Spleen (tissue), 11 donors: ENCODE measurements around the gene RELL1. TPM values are rescaled to one million over a fixed set of nuclear protein-coding genes. Genes with fewer than 3 reads are reported as not detected.
A peak's percentile ranks its signal among the peaks of the same experiment; 100 is the strongest.

Source experiments
- DNase-seq: peaks from one replicate; pipeline ENCODE4 v3.0.0-alpha.2; 2020
- H3K27ac ChIP-seq, 8 donors: fragments of 200-600 bp; sonication (generic) in 7 of 8; 1 replicate in 4 of 8; 2 replicates in 4 of 8; pipeline versions ENCODE4 v1.5.0 to v1.8.0; 2016 to 2021; ENCODE audit warnings: inconsistent platforms in 4 of 8, mild to moderate bottlenecking in 4 of 8, moderate library complexity in 1 of 8
- H3K27me3 ChIP-seq, 7 donors: fragments of 200-600 bp; sonication (generic) in 6 of 7; replicated peaks in 1 of 7; 1 replicate in 4 of 7; 2 replicates in 3 of 7; pipeline versions ENCODE4 v1.5.0 to v1.8.0; 2016 to 2021; ENCODE audit warnings: inconsistent platforms in 3 of 7, mild to moderate bottlenecking in 1 of 7
- H3K36me3 ChIP-seq, 6 donors: fragments of 200-600 bp; sonication (generic) in 5 of 6; 1 replicate in 4 of 6; 2 replicates in 2 of 6; pipeline versions ENCODE4 v1.5.0 to v1.8.0; 2016 to 2021; ENCODE audit warnings: inconsistent platforms in 2 of 6
- H3K4me1 ChIP-seq, 6 donors: fragments of 200-600 bp; sonication (generic) in 5 of 6; 1 replicate in 3 of 6; 2 replicates in 3 of 6; pipeline versions ENCODE4 v1.5.0 to v1.8.0; 2016 to 2021; ENCODE audit warnings: inconsistent platforms in 3 of 6
- H3K4me3 ChIP-seq, 8 donors: fragments of 200-600 bp; sonication (generic) in 7 of 8; 1 replicate in 4 of 8; 2 replicates in 4 of 8; pipeline versions ENCODE4 v1.5.0 to v1.8.0; 2016 to 2021; ENCODE audit warnings: inconsistent platforms in 4 of 8, mild to moderate bottlenecking in 4 of 8, moderate library complexity in 2 of 8
- H3K9me3 ChIP-seq, 8 donors: fragments of 200-600 bp; sonication (generic) in 7 of 8; 1 replicate in 4 of 8; 2 replicates in 4 of 8; pipeline versions ENCODE4 v1.5.0 to v1.8.0; 2016 to 2021; ENCODE audit warnings: inconsistent platforms in 4 of 8
- POLR2A ChIP-seq, 3 donors: fragments of 450-650 bp; IDR thresholded peaks; one replicate each; pipeline ENCODE4 v1.5.1; 2017; ENCODE audit warnings: antibody characterized with exemption in 3 of 3, mild to moderate bottlenecking in 1 of 3
- POLR2AphosphoS5 ChIP-seq, 3 donors: sonication (generic); formaldehyde crosslinking; IDR thresholded peaks; one replicate each; pipeline ENCODE4 v1.5.1; 2017; ENCODE audit warnings: antibody characterized with exemption in 3 of 3
- WGBS, 5 donors: extraction: QIAGEN DNeasy Blood & Tissue Kit in 3 of 5; methylation state at CpG; one replicate each; pipeline versions ENCODE4 v1.1.5 to v1.1.7; 2013 to 2018; 5-methylcytosine and 5-hydroxymethylcytosine counted together
- intact Hi-C: fragments of 100-400 bp; cut with DNase I; formaldehyde crosslinking; loops from one replicate; pipeline ENCODE4 v1.15.0; 2023; ENCODE audit warnings: low total_unique reads
- polyA plus RNA-seq, 3 donors: library from polyadenylated mRNA; stranded (reverse); fragments of 200-250 nt; gene quantifications; one replicate each; pipeline ENCODE4 v1.2.1, GENCODE V29; 2013
- total RNA-seq, 7 donors: library from RNA; depleted of rRNA in 3 of 7; stranded (reverse); fragments of >200 nt in 3 of 7; fragmentation: NEBNext Ultra II Directional in 4 of 7; extraction: Animal tissue kit (Norgen Biotek cat#: 25700) in 4 of 7; gene quantifications; one replicate each; pipeline versions ENCODE4 v1.1.0 to v1.2.1, GENCODE V29; 2016 to 2021
- TF ChIP-seq, protein P1 (sequence below), 11 experiments: fragments of 200-600 bp in 7 of 11; fragments of 450-650 bp in 4 of 11; sonication (generic) in 4 of 11; IDR thresholded peaks in 8 of 11; conservative IDR thresholded peaks in 3 of 11; 1 replicate in 7 of 11; 2 replicates in 4 of 11; pipeline versions ENCODE4 v1.4.0 to v1.8.0; 2016 to 2021; ENCODE audit warnings: antibody characterized with exemption in 11 of 11, inconsistent platforms in 4 of 11, mild to moderate bottlenecking in 1 of 11
- donor health status: healthy with polysubstance abuse.
- donor health status: DM: no; HTN: no; CAD: no; lungs with moderate emphysema.
- donor health status: DM: no; HTN: no; CAD: no.
- donor health status: Bipolar disorder and iron deficiency.
- donor health status: healthy.
- donor health status: DM: no; HTN: no; CAD: no.
- donor health status: DM: yes; HTN: yes; CAD: no.

Gene RELL1
- total and polyA plus RNA-seq, 10 donors, result 0.59 to 70.4 (median 42.6) TPM

DNA sequence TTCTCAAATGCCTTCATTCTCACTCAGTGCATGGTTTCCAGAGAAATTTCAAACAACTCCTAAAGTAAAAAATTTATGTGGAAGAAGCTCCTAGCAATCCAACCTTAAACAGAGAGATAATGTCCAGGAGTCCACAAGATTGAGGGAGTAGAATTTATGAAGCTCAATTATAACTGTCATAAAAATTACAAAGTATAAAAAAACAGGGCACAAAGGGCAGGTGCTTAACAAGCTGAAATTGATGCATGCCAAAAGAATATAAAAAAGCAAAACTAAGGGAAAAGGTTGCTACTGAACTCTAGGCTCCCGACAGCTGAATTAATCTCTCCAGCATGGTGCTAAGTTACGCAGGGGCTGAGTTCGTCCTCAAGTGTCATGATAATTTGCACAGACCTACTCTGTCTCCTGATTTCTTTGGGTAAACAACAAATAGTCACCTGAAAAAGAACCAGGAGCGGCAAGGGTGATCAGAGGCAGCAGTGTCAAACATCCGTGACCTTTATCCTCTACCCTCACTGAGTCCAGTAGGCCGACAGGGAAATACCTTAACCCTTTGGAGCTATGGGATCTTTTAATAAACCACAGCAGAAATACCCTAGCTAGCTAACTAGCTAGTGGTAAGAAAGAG lies 47.2 kb upstream of the RELL1 start:
- Histone ChIP-seq H3K27me3 (no peaks in the 10 kb centered on the region), H3K4me1 (peaks cover 0 to 13% (median 0%) of the 10 kb centered on the region in 6 donors), H3K27ac (no peak overlapping the region), H3K36me3 (no peaks in the 10 kb centered on the region), H3K9me3 (no peaks in the 10 kb centered on the region), H3K4me3 (no peak overlapping the region)
- TF ChIP-seq, protein P1, sequence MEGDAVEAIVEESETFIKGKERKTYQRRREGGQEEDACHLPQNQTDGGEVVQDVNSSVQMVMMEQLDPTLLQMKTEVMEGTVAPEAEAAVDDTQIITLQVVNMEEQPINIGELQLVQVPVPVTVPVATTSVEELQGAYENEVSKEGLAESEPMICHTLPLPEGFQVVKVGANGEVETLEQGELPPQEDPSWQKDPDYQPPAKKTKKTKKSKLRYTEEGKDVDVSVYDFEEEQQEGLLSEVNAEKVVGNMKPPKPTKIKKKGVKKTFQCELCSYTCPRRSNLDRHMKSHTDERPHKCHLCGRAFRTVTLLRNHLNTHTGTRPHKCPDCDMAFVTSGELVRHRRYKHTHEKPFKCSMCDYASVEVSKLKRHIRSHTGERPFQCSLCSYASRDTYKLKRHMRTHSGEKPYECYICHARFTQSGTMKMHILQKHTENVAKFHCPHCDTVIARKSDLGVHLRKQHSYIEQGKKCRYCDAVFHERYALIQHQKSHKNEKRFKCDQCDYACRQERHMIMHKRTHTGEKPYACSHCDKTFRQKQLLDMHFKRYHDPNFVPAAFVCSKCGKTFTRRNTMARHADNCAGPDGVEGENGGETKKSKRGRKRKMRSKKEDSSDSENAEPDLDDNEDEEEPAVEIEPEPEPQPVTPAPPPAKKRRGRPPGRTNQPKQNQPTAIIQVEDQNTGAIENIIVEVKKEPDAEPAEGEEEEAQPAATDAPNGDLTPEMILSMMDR (IDR thresholded peaks at IDR 0.05 in 8 of 11, conservative IDR thresholded peaks at IDR 0.05 in 3 of 11), result no peak
- TF ChIP-seq POLR2A (IDR thresholded peaks at IDR 0.05) (no peak), POLR2AphosphoS5 (IDR thresholded peaks at IDR 0.05) (no peak)
- 76 to 87% (median 84%) methylated on average over 6 of the region's 6 CpGs for WGBS, 5 donors
- no peak for DNase-seq
- intact Hi-C loops, result no loop called here

DNA sequence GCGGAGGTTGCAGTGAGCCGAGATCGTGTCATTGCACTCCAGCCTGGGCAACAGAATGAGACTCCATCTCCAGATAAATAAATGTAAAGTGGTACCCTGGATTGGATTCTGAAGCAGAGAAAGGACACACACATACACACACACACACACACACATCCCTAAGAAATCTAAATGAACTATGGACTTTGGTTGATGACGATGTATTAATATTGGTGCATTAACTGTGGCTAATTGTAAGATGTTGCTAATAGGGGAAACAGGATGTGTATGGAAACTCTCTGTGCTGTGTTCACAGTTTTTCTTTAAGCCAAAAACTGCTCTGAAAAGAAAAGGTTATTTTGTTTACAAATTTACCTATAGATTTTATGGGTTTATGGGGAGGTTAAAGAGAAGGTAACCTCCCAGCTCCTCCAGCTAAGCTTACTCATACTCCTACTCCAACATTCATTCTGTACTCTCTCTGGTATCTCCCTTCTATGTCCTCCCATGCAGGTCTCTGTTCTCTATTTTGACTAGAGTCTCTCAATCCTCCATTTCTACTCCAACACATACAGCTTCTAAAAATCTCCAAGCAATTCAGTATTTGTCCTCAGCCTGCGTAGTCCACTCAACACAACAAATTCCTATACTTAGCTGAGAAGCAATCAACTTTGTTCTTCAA lies 46.5 kb upstream of the RELL1 start:
- Histone ChIP-seq H3K27me3 (no peaks in the 10 kb centered on the region), H3K4me1 (peaks cover 0 to 19% (median 0%) of the 10 kb centered on the region in 6 donors), H3K27ac (no peak overlapping the region), H3K9me3 (no peaks in the 10 kb centered on the region), H3K36me3 (no peaks in the 10 kb centered on the region), H3K4me3 (no peak overlapping the region)
- no peak for DNase-seq
- no peak for TF ChIP-seq POLR2AphosphoS5 (IDR thresholded peaks at IDR 0.05)
- TF ChIP-seq, protein P1 (IDR thresholded peaks at IDR 0.05 in 8 of 11, conservative IDR thresholded peaks at IDR 0.05 in 3 of 11), result no peak
- intact Hi-C loops, result no loop called here
- WGBS, 5 donors, result 95 to 98% (median 95%) methylated on average over 5 of the region's 5 CpGs

DNA sequence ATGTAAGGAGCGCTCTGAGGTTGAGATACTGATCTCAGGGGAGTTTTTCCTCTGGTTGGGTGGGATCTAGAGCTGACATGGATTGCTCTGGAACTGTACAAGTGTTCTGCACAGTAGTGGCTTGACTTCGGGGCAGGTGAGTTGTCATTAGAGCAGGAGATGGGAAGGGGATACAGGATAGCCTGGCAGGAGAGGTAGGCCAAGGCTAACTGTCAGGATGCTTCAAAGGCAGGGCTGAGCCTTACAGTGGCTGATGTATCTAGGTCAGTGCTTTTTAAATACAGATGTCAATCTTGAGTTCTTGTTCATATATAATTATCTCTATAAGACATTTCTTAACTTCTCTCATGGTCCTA lies 43.5 kb upstream of the RELL1 start:
- H3K27me3 ChIP-seq, result no peaks in the 10 kb centered on the region
- H3K36me3 ChIP-seq, result no peaks in the 10 kb centered on the region
- no peak for DNase-seq
- H3K4me1 ChIP-seq, result peaks cover 0 to 9% (median 0%) of the 10 kb centered on the region in 6 donors
- WGBS, 5 donors, result 83 to 97% (median 91%) methylated on average over 2 of the region's 2 CpGs
- H3K27ac ChIP-seq, result no peak overlapping the region
- H3K9me3 ChIP-seq, result no peaks in the 10 kb centered on the region
- TF ChIP-seq POLR2A (IDR thresholded peaks at IDR 0.05) (no peak), POLR2AphosphoS5 (IDR thresholded peaks at IDR 0.05) (no peak)
- TF ChIP-seq, protein P1 (IDR thresholded peaks at IDR 0.05 in 8 of 11, conservative IDR thresholded peaks at IDR 0.05 in 3 of 11), result no peak
- no peak overlapping the region for H3K4me3 ChIP-seq
- intact Hi-C loops, result no loop called here

DNA sequence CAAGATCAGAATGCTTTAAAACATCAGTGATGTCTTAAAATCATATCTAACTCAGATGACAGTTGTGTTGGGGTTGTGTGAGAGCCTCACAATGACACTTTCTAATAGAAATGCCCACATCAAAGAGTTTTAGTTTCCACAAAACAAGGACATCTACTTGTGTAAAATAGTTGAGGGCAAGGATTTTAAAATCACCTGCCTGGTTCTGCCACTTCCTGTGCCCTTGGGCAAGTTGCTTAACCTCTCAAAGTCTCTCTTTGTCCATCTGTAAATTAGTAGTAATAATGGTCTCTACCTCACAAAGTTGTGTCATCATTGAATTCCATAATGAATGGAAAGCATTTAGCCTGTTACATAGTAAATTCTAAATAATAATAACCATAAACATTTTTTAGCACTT lies 41.9 kb upstream of the RELL1 start:
- TF ChIP-seq POLR2A (IDR thresholded peaks at IDR 0.05) (no peak), POLR2AphosphoS5 (IDR thresholded peaks at IDR 0.05) (no peak)
- TF ChIP-seq, protein P1 (IDR thresholded peaks at IDR 0.05 in 8 of 11, conservative IDR thresholded peaks at IDR 0.05 in 3 of 11), result no peak
- H3K4me1 ChIP-seq, result peaks cover 0 to 9% (median 0%) of the 10 kb centered on the region in 6 donors
- H3K9me3 ChIP-seq, result no peaks in the 10 kb centered on the region
- no peak for DNase-seq
- H3K27ac ChIP-seq, result peak overlapping the region in 1 of 8 donors; percentile 10
- H3K27me3 ChIP-seq, result no peaks in the 10 kb centered on the region
- no peak overlapping the region for H3K4me3 ChIP-seq
- intact Hi-C loops, result no loop called here
- no peaks in the 10 kb centered on the region for H3K36me3 ChIP-seq
